ENCODE data around the gene EID3.

EID3 gene

DNA sequence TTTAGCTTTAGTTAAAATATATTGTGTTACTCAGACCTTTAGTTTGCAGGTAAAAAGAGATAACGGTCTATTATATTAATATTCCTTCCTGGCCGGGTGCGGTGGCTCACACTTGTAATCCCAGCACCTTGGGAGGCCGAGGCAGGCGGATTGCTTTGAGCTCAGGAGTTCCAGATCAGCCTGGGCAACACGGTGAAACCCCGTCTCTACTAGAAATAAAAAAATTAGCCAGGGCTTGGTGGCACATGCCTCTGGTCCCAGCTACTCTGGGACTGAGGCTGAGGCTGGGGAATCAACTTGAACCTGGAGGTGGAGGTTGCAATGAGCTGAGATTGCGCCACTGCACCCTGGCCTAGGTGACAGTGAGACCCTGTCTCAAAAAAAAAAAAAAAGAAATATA lies 13.2 kb upstream of the EID3 start:
- no peak for DNase-seq

DNA sequence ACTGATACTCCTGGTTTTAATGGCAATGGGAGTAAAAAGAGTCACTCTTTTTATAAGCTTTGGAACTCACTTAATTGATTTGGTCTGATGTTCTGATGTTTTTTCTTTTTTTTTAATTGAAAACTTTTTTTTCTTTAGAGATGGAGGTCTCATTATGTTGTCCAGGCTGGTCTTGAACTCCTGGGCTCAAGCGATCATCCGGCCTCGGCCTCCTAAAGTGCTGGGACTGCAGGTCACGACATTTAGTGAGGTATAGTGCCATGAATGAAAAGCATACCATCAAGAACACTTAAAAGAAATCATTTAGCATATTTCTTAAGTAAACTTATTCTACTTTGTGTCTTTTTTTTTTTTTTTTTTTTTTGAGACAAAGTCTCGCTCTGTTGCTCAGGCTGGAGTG lies 12.7 kb upstream of the EID3 start:
- DNase-seq = no peak

DNA sequence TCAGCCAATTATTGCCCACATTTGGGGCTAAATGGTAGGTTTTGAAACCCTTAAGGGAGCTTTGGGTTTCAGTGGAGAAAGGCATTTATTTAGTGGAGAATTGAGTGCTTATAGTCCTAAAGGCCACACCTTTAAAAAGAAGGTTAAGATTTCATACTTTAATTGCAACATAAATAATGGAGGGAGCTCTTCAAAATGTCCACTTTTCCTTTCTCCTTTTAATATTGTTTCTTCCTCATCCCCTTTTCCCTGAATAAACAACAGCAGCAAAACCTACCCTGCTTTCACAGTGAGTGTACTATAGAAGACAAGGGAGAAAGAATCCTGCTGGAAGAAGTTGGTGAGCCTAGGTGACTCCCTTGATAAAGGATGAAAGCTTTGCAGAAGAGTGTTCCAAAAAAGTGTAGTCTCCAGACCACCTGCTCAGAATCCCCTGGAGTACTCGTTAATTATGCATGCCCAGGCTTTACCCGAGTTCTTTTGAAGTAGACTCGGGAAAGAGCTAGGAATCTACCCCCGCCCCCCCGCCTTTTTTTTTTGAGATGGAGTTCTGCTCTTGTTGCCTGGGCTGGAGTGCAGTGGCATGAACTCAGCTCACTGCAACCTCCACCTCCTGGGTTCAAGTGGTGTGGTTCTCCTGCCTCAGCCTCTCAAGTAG lies 11.5 kb upstream of the EID3 start:
- DNase-seq = no peak

DNA sequence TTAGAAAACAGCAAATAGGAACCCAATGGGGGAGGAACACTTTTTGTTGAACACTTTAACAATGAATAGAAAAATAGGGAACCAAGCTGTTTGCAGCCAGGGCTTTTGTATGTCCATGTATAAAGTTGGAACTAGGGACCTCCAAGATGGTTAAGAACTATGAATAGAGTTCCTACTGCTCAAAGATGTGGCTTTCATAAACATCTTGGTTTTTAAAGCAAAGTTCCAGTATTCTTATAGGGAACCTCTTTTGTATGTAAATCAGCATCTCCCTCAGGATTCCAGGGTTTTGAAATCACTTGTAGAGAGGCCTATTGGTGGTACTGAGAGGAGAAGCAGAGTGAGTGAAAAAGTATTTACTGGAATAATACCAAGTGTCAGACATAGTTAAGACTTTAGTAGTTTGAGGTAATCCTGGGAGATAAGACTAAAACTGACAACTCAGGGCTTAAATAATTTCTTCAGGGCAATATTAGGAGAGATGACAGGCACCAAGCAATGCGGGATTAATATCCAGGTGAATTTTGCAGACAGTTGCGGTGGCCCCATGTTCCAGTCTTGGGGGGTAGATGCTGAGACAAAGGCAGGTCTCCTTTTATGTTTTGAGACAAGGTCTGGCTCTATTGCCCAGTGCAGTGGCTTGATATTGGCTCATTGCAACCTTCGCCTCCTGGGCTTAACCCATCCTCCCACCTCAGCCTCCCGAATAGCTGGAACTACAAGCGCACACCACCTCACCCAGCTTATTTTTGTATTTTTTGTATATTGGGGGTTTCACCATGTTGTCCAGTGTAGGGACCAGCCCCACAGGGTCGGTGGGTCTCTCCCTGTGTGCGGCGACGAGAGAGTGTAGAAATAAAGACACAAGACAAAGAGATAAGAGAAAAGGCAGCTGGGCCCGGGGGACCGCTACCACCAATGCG lies 10.4 kb upstream of the EID3 start:
- peak; percentile 23 for DNase-seq

DNA sequence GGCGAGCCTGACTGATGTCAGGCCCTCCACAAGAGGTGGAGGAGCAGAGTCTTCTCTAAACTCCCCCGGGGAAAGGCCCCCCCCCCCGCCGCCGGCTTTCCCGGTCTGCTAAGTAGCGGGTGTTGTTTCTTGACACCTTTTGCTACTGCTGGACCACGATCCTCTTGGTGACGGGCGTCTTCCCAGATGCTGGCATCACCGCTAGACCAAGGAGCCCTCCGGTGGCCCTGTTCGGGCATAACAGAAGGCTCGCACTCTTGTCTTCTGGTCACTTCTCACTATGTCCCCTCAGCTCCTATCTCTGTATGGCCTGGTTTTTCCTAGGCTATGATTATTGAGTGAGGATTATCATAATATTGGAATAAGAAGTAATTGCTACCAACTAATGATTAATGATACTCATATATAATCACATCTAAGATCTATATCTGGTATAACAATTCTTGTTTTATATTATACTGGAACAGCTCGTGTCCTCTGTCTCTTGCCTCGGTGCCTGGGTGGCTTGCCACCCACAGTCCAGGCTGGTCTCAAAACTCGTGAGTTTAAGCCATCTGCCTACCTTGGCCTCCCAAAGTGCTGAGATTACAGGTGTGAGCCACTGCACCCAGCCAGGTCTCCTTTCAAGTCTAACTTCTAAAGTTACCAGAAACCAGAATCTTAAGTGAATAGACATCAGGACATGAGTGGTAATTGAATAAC lies 9.2 kb upstream of the EID3 start:
- peak; percentile 51 for DNase-seq

DNA sequence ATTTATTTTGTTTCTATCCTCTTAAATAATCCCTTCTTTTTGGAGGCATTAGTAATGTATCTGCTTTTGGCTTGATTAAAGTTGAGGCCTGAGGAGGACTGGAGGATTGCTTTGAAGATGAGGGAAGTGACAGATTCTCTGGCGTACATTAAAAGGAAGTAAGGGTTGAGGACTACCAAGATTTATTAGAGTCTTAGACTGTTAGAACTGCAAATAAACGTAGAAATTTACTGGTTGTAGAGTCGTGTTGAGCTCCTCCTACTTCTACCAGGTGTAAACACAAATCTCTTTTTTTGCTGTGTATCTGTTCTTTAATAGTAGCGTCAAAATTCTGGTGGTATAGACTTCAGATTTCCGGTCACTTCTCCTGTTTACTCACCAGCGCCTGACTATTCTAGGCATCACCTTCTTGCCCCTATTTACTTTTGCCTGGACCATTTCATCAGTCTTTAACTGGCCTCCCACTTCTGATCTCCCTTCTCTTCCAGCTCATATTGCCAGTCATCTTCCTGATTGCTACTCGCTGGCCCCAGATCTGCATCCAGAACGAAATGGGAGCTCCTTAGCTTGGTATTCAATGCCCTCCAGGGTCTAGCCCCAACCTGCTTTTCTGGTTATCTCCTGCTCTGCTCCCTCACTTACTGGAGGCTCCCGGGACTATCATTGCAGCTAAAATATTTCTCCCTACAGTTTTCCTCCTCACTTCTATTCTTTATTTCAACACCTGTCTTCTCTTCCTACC lies 8.4 kb upstream of the EID3 start:
- DNase-seq = no peak

DNA sequence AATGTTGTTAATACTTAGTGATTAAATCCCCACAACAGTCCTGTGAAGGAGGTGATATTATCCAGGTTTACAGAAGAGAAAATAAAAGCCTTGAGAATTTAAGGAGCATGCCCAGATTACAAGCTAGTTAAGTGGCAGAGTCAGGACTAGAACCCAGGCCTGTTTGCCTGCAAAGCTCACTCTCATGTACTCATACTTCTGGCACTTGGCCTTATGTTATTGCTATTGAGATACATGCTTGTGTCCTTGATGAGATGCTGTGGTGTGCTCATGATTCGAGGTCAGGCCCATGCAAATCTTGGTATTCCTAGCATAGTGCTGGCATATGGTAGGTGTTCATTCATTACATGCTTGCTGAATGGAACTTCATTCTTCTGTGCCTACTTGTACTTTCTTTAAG lies 7.6 kb upstream of the EID3 start:
- no peak for DNase-seq

DNA sequence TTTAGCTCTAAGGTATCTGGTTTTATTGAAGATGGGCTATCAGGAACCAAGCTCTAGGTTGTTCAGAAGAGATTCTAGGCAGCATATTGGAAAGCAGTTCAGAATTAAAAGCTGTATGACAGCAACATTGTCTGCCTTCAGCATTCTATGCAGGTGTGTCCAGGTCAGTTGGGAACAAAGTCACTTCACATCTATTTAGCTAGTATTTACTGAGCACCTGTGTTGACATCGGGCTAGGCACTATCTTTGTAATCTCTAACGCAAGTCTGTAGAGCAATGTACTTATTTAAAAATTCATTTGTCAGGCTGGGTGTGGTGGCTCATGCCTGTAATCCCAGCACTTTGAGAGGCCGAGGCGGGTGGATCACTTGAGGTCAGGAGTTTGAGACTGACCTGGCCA lies 6.8 kb upstream of the EID3 start:
- no peak for DNase-seq

DNA sequence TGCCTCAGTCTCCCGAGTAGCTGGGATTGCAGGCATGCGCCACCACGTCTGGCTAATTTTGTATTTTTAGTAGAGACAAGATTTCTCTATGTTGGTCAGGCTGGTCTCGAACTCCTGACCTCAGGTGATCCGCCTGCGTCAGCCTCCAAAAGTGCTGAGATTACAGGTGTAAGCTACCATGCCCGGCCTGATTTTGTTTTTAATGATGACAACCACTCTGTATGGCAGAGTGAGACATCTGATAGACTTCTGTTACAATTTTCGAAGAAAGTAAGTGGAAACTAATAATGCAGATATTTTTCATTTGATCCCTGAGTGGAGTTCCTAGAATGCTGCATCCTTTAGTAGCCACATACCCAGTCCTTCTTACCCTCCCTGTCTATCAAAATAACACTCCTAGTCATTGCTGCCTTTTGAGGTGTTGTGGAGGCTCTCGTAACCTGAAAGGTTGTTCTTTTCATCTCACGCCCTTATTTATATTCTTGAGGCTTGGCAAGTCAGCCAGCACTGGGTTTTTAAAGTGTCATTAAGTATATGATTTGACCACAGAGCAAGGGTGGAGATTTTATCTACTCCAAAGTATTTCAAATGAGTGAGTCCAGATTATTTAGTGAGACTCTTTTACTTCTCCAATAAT lies 5.9 kb upstream of the EID3 start:
- DNase-seq = no peak

DNA sequence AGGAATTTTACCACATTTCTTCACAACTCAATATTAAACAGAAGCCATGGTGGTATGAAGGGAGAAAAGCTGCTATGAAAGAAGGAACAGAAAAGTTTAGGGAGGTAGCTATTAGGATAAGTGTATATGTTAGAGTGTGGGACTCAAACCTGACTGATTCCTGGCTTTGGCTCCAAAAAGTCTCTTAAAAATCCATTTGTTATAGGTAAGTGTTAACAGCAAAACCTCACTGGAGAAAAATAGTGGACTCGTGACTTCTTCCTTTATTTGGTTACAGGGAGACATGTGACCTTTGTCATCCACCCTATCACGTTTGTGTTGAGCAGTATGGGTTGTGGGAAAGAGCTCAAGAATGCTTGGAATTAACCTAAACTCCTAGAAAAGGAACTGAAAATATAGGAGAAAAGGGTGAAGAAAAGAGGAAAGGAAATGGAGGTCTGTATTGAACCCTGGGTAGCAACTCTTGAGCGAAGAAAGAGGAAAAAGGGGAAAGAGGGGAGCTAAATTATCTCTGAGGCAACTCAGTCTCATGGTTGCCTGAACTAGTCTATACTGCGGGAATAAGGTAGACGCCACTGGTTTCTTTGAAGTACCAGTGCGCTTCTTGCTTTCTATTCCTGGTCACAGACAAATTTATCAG lies 3.6 kb upstream of the EID3 start:
- peak; percentile 39 for DNase-seq

DNA sequence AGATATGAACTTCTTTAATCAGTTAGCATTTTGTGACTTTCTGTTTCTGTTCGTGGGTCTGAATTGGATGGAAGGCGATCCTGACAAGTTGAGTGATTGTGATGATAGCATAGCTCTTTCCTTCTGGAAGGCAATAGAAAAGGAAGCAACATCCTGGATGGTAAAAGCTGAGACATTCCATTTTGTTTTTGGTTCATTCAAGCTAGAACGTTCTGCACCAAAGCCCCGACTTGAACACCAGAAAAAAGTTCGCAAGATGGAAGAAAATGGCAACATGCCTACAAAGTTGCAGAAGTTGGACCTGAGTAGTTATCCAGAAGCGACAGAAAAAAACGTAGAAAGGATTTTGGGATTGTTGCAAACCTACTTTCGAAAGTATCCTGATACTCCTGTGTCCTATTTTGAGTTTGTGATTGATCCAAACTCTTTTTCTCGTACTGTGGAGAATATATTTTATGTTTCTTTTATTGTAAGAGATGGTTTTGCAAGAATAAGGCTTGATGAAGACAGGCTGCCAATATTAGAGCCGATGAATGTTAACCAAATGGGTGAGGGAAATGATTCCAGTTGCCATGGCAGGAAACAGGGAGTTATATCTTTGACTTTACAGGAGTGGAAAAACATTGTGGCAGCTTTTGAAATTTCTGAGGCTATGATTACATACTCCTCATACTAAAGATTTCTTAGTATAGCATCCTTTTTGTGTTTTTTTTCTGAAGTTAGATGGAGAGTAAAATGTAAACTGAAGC lies 896 bp downstream of the EID3 start:
- DNase-seq = peak; percentile 33

DNA sequence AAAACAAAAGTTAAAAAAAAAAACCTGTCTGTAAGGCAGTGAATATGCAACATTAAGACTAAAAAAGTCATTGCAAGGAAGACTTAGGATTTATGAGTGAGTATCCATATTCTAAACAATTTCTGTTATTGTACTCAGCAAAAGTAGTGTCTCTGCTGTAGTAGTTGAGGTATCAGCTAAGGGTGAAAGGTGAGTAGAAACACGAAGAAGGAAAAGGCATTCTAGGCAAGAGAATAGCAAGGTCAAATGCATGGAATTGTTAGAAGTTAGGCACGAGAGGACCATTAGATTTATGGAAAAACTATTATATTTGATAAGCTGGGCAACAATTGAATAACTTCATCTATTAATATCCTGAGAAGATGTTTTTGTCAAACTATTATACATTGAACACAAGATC lies 1.8 kb downstream of the EID3 start:
- DNase-seq = no peak

DNA sequence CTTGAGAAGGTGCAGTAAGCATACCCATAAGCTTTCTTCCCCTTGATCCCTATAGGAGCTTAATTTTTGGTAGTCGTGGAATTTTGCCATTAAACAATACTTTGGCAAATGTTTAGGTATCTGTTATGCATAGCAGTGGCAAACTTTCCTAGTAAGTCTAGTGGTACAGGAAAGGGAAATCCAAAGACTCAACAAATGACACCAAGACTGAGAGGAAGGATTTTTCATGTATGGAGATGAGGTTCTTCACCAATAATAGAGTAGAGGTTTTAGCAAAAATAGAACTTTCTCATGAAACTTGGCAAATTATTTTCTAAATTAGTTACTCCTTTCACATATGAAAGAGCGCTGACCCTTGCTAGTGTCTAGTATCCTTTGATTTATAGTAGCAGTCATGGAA lies 2.8 kb downstream of the EID3 start:
- no peak for DNase-seq

DNA sequence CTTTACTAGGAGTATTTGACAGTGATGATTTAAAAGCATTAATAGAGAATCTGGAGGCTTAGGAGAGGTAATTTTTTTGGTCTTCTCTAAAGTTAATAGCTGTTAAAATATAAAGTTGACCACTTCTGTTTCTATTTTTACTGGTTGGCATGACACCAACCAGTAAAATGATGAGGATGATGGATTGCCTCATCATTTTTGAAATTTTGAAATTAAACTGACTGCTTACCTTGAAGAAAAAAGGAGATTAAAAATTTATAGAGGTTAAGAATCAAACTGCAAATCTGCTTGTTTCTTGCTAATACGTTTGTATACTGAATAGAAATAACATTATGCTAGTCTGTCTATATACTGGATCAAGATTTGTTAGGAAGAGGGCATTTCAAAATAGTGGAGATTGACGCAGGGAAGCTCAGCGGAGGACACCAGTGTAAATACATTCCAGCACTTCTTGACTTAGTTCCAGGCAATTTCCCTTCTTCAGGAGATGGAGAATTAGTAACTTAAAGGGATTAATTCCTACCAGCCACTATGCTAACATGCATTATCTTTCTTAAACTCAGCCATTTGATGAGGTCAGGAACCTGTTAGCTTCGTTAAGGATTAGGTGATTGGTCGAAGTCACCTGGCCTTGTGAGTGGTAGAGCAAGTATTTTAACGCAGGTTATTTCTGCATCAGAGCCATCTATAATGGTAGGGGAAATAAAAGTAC lies 3.6 kb downstream of the EID3 start:
- DNase-seq = no peak

DNA sequence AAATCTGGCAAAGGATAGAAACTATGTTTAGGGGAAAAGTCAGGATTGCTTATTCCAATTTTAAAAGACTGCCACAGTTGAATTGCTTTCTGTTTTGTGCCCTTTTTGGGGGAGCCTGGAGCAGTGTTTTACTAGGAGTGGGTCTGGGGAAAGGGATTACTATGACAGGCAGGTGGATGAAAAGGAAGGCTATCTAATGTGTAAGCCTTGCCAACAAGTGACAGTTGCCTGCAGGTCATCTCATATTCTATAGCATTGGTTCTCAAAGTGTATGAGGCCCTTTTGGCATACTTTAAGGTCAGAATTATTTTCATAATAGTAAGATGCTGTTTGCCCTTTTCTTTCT lies 4.1 kb downstream of the EID3 start:
- no peak for DNase-seq

DNA sequence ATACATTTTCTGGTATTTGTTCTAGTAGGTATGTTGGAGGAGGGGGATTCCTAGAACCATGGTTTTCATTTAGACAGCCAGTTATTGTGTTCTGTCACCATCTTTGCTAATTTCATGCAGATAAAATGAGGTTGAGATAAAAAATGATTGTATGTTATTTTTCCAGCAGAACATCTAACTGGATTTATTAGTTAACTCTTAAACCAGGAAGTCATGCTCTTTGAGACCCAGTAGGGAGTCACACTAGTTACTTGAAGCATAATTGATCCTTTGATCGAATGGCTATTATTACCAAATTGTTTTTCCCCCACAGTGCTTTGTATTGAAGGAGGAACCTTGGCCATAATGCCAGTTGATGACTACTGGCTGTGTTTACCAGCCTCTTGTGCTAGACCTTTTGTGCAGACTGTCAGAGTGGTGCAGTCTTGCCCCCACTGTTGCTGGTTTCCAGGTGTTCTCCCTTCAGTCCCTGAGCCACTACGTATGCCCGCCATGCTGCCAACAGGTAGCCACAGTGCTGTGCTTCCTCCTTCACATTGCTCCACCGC lies 6.0 kb downstream of the EID3 start:
- no peak for DNase-seq

DNA sequence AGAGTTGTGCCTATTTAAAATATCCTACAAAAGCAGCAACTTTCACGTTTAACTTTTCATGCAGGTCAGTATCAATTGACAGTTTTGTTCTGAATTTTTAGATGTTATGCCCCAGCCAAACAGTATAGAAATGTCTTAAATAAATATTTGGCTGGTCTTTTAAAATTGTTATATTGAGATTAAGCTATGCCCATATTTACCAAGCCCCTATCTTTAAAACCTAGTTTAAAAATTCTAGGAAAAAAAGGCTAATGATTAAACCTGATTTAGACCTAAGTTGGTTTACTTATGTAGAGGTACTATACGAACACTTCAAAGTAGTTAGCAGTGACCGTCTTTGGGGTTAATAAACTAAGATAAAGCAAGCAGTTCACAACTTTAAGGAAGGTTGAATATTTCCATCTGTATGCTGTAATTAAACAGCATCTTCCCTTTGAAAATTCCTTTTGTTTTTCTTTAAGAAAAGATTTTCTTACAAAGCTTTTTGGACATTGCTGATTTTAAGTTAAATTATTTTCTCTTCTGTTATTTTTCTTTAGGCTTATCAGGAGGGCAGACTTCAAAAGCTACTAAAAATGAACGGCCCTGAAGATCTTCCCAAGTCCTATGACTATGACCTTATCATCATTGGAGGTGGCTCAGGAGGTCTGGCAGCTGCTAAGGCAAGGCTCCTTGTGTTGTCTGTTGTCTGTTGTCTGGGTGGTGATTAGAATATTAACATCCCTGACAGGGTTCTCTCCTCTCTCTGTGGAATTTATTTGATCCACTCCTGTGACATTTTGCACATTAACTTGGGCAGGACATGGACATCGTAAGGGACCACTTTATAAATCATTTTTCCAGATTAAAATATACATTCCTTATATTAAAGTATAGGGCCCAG lies 7.5 kb downstream of the EID3 start:
- no peak for DNase-seq

DNA sequence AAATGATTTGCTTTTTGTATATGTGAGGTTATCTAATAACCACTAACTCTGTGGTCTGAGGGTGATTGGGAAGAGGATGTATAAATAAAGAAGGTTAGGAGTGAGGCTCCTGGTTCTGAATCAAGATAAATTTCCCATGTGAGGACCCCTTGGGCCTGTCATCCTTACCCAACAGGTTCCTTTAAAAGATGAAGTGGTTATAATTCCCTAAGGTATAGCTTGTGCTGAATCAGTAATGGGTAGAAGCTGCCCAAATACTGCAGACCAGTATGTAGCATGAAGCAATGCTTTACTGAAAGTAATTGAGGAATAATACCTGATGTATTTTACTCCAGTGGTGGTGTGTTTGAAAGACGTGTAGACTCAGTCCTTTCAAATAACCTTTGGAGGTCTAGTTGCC lies 8.7 kb downstream of the EID3 start:
- no peak for DNase-seq

DNA sequence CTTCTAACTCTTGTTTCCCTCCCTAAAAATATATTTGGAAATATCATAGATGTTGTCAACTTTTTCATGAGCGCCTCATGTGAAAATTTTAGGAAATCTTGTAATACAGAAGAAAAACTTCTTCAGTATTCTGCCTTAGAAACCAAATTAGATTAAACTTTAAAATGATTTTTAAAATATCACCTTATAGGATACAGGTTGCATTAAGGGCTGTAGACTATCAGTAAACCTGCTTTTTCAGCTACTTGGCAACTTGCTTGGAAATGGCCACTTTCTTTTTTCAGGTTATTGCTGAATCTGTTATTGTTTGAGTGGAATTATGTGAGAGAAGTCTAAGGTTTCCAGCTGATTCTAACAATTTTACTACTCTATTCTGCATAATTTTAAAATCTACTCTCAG lies 9.1 kb downstream of the EID3 start:
- no peak for DNase-seq

Measured in fibroblast of skin of scalp (primary cell).